A549 (cell line): Measurements from ENCODE around the gene PRDX5. TPM values are rescaled to one million over a fixed set of nuclear protein-coding genes. Genes with fewer than 3 reads are reported as not detected.

Experiments
- ATAC-seq, 2 experiments: fragments of 200-7000 bp in 1 of 2; fragments of >200 bp in 1 of 2; cut with Nextera tagmentation in 1 of 2; cut with Tn5 transposase in 1 of 2; 3 replicates each; pipeline versions ENCODE4 v1.8.0 to v1.9.1; 2018 to 2020; ENCODE audit warnings: mild to moderate bottlenecking in 1 of 2, moderate library complexity in 1 of 2
- CTCF ChIA-PET: fragments of 300-600 bp; sonication (Branson Sonifier 250); formaldehyde crosslinking; extraction: SDS; loops from one replicate; lab custom pipeline; 2021; ENCODE audit warnings: antibody characterized with exemption, inconsistent platforms; lab: Yijun Ruan, JAX
- POLR2A ChIA-PET: fragments of 350-600 bp; formaldehyde crosslinking; extraction: SDS; loops from one replicate; lab custom pipeline; 2021; ENCODE audit warnings: antibody characterized with exemption, inconsistent platforms; lab: Yijun Ruan, JAX
- DNase-seq, 2 experiments: peaks; one replicate each; pipeline versions ENCODE4 v3.0.0 to v3.0.0-alpha.2; 2011 to 2016; ENCODE audit warnings: low read depth in 1 of 2, low spot score in 1 of 2
- FAIRE-seq: peaks from 2 replicates; lab custom pipeline; 2011; peaks lifted over from hg19 to GRCh38; lab: Jason Lieb, UNC
- H3K27ac ChIP-seq, 2 experiments: fragments of >200 bp; sonication (Bioruptor Twin); formaldehyde crosslinking; 3 replicates each; pipeline ENCODE4 v1.5.1; 2016 to 2017
- H3K4me1 ChIP-seq: fragments of >200 bp; sonication (Bioruptor Twin); formaldehyde crosslinking; 3 replicates; pipeline ENCODE4 v1.6.1; 2016
- H3K4me2 ChIP-seq: fragments of >200 bp; sonication (Bioruptor Twin); formaldehyde crosslinking; 3 replicates; pipeline ENCODE4 v1.6.1; 2016
- H3K4me3 ChIP-seq: fragments of >200 bp; sonication (Bioruptor Twin); formaldehyde crosslinking; 3 replicates; pipeline ENCODE4 v1.5.1; 2016
- H3K9me3 ChIP-seq: fragments of >200 bp; sonication (Bioruptor Twin); formaldehyde crosslinking; 3 replicates; pipeline ENCODE4 v1.6.1; 2016
- HDAC2 ChIP-seq: fragments of 200-600 bp; sonication (generic); IDR thresholded peaks from 2 replicates; pipeline ENCODE4 v1.6.1; 2016
- KDM1A ChIP-seq: fragments of 200-600 bp; sonication (generic); IDR thresholded peaks from 2 replicates; pipeline ENCODE4 v1.6.1; 2016; ENCODE audit warnings: low read depth, mild to moderate bottlenecking
- MYC ChIP-seq: IDR thresholded peaks from 2 replicates; pipeline ENCODE4 v1.6.1; 2012; ENCODE audit warnings: mild to moderate bottlenecking, inconsistent platforms, low read length, improper control_type of control experiment, borderline replicate concordance
- PHF8 ChIP-seq: fragments of 200-600 bp; sonication (generic); IDR thresholded peaks from 2 replicates; pipeline ENCODE4 v1.6.1; 2016; ENCODE audit warnings: low read depth, mild to moderate bottlenecking, antibody characterized with exemption, moderate library complexity, borderline replicate concordance
- RAD21 ChIP-seq, 2 experiments: fragments of >200 bp in 1 of 2; sonication (Bioruptor Twin) in 1 of 2; formaldehyde crosslinking in 1 of 2; IDR thresholded peaks in 1 of 2; conservative IDR thresholded peaks in 1 of 2; 2 replicates in 1 of 2; 3 replicates in 1 of 2; pipeline ENCODE4 v1.6.1; 2012 to 2018; ENCODE audit warnings: inconsistent platforms in 1 of 2
- WGBS: methylation state at CpG from one replicate; pipeline ENCODE4 v1.1.6; 2017; ENCODE audit errors: missing lambda C conversion rate; 5-methylcytosine and 5-hydroxymethylcytosine counted together
- polyA plus RNA-seq, 4 experiments: library from polyadenylated mRNA; depleted of rRNA in 3 of 4; stranded (reverse); fragments of >200 nt; fragmentation: RNase III in 1 of 4; extraction: RNeasy Plus Mini Kit Qiagen cat#74134 plus additional on column Dnase treatment in 1 of 4; gene quantifications; 2 replicates in 3 of 4; 3 replicates in 1 of 4; pipeline ENCODE4 v1.2.3, GENCODE V29; 2011 to 2017
- TF ChIP-seq, protein P1 (sequence below): fragments of >200 bp; sonication (Bioruptor Twin); formaldehyde crosslinking; IDR thresholded peaks from 3 replicates; pipeline ENCODE4 v1.6.1; 2016
- TF ChIP-seq, protein P2 (sequence below): fragments of >200 bp; sonication (Bioruptor Twin); formaldehyde crosslinking; IDR thresholded peaks from 3 replicates; pipeline ENCODE4 v1.5.1; 2016
- TF ChIP-seq, protein P3 (sequence below): fragments of 200-600 bp; sonication (generic); IDR thresholded peaks from 2 replicates; pipeline ENCODE4 v1.6.1; 2016; ENCODE audit warnings: antibody characterized with exemption, mild to moderate bottlenecking, moderate library complexity
- TF ChIP-seq, protein P4 (sequence below): fragments of 150-350 bp; IDR thresholded peaks from 2 replicates; pipeline ENCODE4 v1.6.1; 2014; ENCODE audit warnings: low read depth, mild to moderate bottlenecking, low read length

The PRDX5 gene
- polyA plus RNA-seq, 2 of the 4 experiments (the other 2 are of a cell fraction), result 377 to 491 TPM

DNA sequence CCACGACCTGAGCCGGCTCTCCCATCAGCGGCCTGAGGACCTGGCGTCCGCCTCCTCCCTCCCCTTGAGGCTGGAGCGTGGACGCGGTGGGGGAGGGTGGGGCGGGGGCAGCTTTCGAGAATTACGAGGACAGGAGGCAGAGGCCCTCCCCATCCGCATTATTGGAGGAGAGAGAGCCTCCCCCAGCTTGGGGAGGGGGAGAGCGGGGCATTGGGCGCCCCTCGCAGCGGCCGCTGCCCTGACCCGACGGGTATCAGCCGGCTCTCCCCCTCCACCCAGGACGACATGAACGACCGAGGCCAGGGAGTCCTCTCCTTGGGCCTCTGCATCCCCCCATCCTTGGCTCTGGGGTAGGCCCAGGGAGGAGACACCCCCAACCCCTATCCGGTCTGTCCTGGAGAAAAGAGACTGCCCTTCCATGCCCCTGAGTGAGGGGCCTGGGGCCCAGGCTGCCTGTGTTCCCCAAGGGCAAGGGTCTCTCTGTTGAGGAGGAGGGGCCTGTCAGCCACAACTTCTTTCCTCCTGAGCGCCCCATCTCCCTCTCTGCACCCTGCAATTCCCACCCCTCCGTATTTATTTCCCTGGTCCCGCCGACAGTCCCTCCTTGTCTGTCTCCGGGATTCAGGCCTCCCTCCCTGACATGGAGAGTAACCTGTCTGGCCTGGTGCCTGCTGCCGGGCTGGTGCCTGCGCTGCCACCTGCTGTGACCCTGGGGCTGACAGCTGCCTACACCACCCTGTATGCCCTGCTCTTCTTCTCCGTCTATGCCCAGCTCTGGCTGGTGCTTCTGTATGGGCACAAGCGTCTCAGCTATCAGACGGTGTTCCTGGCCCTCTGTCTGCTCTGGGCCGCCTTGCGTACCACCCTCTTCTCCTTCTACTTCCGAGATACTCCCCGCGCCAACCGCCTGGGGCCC is 31.8 kb upstream of the PRDX5 start:
- H3K9me3 ChIP-seq, result no peaks in the 10 kb centered on the region
- H3K4me1 ChIP-seq, result peaks cover 17% of the 10 kb centered on the region; the same call in 1 of the 3 replicates
- ATAC-seq, result peak; percentile 33 to 49; a peak in 5 of 6 replicates
- CTCF ChIA-PET, result interaction anchor here (0.6 to 20.5 kb wide), 10 partner anchors 9 to 109 kb away, joined by 3 to 448 read pairs (median 4); partner anchors contain the start of genes CATSPERZ, ESRRA, PLCB3 and STIP1
- peak overlapping the region; percentile 63 for H3K4me3 ChIP-seq
- POLR2A ChIA-PET, result interaction anchor here (1.0 to 5.8 kb wide), 5 partner anchors 15 to 101 kb away, joined by 4 to 49 read pairs (median 9); partner anchors contain the start of genes ESRRA, FKBP2 and STIP1
- peak overlapping the region; percentile 93 to 98 for H3K27ac ChIP-seq
- TF ChIP-seq, protein P1, sequence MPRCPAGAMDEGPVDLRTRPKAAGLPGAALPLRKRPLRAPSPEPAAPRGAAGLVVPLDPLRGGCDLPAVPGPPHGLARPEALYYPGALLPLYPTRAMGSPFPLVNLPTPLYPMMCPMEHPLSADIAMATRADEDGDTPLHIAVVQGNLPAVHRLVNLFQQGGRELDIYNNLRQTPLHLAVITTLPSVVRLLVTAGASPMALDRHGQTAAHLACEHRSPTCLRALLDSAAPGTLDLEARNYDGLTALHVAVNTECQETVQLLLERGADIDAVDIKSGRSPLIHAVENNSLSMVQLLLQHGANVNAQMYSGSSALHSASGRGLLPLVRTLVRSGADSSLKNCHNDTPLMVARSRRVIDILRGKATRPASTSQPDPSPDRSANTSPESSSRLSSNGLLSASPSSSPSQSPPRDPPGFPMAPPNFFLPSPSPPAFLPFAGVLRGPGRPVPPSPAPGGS, result 0 out of 3 replicates have a peak, but pooled peaks have one; percentile 10
- TF ChIP-seq KDM1A (no peak), PHF8 (peak; percentile 3; the same call in 1 of the 2 replicates)
- TF ChIP-seq, protein P2, sequence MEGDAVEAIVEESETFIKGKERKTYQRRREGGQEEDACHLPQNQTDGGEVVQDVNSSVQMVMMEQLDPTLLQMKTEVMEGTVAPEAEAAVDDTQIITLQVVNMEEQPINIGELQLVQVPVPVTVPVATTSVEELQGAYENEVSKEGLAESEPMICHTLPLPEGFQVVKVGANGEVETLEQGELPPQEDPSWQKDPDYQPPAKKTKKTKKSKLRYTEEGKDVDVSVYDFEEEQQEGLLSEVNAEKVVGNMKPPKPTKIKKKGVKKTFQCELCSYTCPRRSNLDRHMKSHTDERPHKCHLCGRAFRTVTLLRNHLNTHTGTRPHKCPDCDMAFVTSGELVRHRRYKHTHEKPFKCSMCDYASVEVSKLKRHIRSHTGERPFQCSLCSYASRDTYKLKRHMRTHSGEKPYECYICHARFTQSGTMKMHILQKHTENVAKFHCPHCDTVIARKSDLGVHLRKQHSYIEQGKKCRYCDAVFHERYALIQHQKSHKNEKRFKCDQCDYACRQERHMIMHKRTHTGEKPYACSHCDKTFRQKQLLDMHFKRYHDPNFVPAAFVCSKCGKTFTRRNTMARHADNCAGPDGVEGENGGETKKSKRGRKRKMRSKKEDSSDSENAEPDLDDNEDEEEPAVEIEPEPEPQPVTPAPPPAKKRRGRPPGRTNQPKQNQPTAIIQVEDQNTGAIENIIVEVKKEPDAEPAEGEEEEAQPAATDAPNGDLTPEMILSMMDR, result peak; percentile 6; the same call in 1 of the 3 replicates
- peak; percentile 56 to 65 for DNase-seq
- FAIRE-seq, result no peak
- WGBS, result 49% methylated on average over 17 of the region's 40 CpGs
- peak overlapping the region; percentile 86 for H3K4me2 ChIP-seq

DNA sequence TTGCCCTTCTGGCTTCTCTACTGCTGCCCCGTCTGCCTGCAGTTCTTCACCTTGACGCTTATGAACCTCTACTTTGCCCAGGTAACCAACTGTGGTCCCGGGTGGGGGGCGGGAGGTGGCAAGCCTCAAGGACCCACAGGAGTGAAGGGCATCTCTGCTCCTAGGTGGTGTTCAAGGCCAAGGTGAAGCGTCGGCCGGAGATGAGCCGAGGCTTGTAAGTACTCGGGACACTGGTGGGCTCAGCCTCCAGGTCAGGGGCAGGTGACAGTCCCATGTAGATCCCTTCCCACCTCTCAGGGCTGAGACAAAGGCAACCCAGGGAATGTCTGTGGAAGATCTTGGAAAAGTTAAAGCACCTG is 31.1 kb upstream of the PRDX5 start:
- H3K9me3 ChIP-seq, result no peaks in the 10 kb centered on the region
- no peak overlapping the region for H3K4me3 ChIP-seq
- 93% methylated on average over 7 of the region's 9 CpGs for WGBS
- peak overlapping the region; percentile 86 for H3K4me2 ChIP-seq
- ChIA-PET CTCF (interaction anchor here (0.6 to 20.5 kb wide), 9 partner anchors 8 to 109 kb away, joined by 3 to 448 read pairs (median 3); partner anchors contain the start of genes CATSPERZ, ESRRA and STIP1), POLR2A (interaction anchor here (5.8 kb wide), 1 partner anchor 17 kb away, joined by 49 read pairs; no protein-coding TSS in a partner anchor)
- DNase-seq (no peak), ATAC-seq (no peak), FAIRE-seq (no peak)
- TF ChIP-seq, protein P3, sequence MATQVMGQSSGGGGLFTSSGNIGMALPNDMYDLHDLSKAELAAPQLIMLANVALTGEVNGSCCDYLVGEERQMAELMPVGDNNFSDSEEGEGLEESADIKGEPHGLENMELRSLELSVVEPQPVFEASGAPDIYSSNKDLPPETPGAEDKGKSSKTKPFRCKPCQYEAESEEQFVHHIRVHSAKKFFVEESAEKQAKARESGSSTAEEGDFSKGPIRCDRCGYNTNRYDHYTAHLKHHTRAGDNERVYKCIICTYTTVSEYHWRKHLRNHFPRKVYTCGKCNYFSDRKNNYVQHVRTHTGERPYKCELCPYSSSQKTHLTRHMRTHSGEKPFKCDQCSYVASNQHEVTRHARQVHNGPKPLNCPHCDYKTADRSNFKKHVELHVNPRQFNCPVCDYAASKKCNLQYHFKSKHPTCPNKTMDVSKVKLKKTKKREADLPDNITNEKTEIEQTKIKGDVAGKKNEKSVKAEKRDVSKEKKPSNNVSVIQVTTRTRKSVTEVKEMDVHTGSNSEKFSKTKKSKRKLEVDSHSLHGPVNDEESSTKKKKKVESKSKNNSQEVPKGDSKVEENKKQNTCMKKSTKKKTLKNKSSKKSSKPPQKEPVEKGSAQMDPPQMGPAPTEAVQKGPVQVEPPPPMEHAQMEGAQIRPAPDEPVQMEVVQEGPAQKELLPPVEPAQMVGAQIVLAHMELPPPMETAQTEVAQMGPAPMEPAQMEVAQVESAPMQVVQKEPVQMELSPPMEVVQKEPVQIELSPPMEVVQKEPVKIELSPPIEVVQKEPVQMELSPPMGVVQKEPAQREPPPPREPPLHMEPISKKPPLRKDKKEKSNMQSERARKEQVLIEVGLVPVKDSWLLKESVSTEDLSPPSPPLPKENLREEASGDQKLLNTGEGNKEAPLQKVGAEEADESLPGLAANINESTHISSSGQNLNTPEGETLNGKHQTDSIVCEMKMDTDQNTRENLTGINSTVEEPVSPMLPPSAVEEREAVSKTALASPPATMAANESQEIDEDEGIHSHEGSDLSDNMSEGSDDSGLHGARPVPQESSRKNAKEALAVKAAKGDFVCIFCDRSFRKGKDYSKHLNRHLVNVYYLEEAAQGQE, result no peak
- TF ChIP-seq RAD21 (conservative IDR thresholded peaks at IDR 0.05 in 1 of 2, IDR thresholded peaks at IDR 0.05 in 1 of 2) (no peak), HDAC2 (no peak), MYC (no peak)
- TF ChIP-seq, protein P4, sequence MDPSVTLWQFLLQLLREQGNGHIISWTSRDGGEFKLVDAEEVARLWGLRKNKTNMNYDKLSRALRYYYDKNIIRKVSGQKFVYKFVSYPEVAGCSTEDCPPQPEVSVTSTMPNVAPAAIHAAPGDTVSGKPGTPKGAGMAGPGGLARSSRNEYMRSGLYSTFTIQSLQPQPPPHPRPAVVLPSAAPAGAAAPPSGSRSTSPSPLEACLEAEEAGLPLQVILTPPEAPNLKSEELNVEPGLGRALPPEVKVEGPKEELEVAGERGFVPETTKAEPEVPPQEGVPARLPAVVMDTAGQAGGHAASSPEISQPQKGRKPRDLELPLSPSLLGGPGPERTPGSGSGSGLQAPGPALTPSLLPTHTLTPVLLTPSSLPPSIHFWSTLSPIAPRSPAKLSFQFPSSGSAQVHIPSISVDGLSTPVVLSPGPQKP, result no peak
- H3K4me1 ChIP-seq, result peaks cover 17% of the 10 kb centered on the region; the same call in 1 of the 3 replicates
- peak overlapping the region in 1 of 2 experiments; percentile 98; a peak in 1 of 6 replicates for H3K27ac ChIP-seq
